ENCODE results near the gene UPK3A. TPM values are rescaled to one million over a fixed set of nuclear protein-coding genes. Genes with fewer than 3 reads are reported as not detected.

UPK3A gene
- polyA plus RNA-seq, 1 of the 3 experiments (the other 2 are of a cell fraction), result not detected

DNA sequence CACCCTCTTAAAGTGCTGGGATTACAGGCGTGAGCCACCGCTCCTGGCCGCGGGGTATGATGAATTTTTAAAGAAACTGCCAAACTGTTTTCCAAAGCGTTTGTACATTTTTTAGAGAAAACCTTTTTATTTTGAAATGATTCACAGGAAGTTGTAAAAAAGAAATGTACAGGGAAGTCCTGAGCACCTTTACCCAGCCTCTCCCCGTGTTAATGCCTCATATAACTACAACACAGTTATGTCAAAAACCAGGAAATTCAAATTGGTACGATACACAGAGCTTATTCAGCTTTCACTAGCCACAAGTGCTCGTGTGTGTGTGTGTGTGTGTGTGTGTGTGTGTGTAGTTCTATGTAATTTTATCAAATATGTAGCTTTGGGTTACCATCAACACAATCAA, 18.0 kb downstream of the UPK3A start:
- TF ChIP-seq NRF1 (IDR thresholded peaks at IDR 0.05; ENCODE audit: low read depth, low read length) (no peak), MEF2A (IDR thresholded peaks at IDR 0.05; ENCODE audit: borderline replicate concordance, low read depth) (no peak), TCF12 (IDR thresholded peaks at IDR 0.05) (no peak)
- Histone ChIP-seq H3K79me2 (ENCODE audit: insufficient read depth) (no peaks in the 10 kb centered on the region), H3K9ac (no peak overlapping the region), H3K9me2 (no peaks in the 10 kb centered on the region), H3K27me3 (ENCODE audit: insufficient read depth) (no peaks in the 10 kb centered on the region), H3K4me3 (ENCODE audit: low read depth in 2 of 2, low read length in 1 of 2) (no peak overlapping the region), H3K4me2 (no peak overlapping the region), H4K20me1 (ENCODE audit: insufficient read depth) (no peaks in the 10 kb centered on the region), H3K36me3 (replicated peaks in 1 of 2; ENCODE audit: control insufficient read depth in 1 of 2, insufficient read depth in 2 of 2, low read length in 1 of 2) (no peaks in the 10 kb centered on the region), H2AFZ (ENCODE audit: low read depth) (no peak overlapping the region), H3K9me3 (no peaks in the 10 kb centered on the region), H3F3A (replicated peaks; ENCODE audit: insufficient read depth) (peaks cover 5% of the 10 kb centered on the region), H3K4me1 (ENCODE audit: control insufficient read depth in 1 of 2, insufficient read depth in 2 of 2, low read depth in 1 of 2, low read length in 1 of 2) (peaks cover 0 to 4% of the 10 kb centered on the region in 2 experiments; a peak in 1 of 4 replicates), H3K27ac (ENCODE audit: low read depth in 2 of 2, low read length in 1 of 2) (no peak overlapping the region)
- POLR2A ChIA-PET, result no interaction called here
- no peak for DNase-seq
- WGBS (ENCODE audit: low lambda C conversion rate), result 78% methylated on average over 8 of the region's 8 CpGs
- CTCF ChIA-PET, result interaction anchor here (1.0 kb wide), 1 partner anchor 39 kb away, joined by 3 read pairs; no protein-coding TSS in a partner anchor

DNA sequence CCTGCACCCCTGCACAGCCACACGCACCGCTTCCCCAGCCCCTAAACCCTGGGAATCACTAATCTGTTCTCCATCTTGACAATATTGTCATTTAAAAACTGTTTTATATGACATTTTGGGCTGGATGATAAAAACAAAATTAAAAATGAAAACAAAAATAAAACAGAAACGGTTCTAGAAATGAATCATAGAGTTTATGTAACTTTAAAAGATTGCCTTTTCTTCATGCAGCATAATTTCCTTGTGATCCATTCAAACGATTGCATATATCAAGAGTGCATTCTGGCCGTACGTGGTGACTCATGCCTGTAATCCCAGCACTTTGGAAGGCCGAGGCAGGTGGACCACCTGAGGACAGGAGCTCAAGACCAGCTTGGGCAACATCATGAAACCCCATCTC, 18.4 kb downstream of the UPK3A start:
- Histone ChIP-seq H4K20me1 (ENCODE audit: insufficient read depth) (no peaks in the 10 kb centered on the region), H3K27me3 (ENCODE audit: insufficient read depth) (no peaks in the 10 kb centered on the region), H3K9me3 (no peaks in the 10 kb centered on the region), H3K9me2 (no peaks in the 10 kb centered on the region), H2AFZ (ENCODE audit: low read depth) (no peak overlapping the region), H3F3A (replicated peaks; ENCODE audit: insufficient read depth) (peaks cover 5% of the 10 kb centered on the region), H3K9ac (no peak overlapping the region), H3K27ac (ENCODE audit: low read depth in 2 of 2, low read length in 1 of 2) (no peak overlapping the region), H3K36me3 (replicated peaks in 1 of 2; ENCODE audit: control insufficient read depth in 1 of 2, insufficient read depth in 2 of 2, low read length in 1 of 2) (no peaks in the 10 kb centered on the region), H3K4me2 (no peak overlapping the region), H3K4me3 (ENCODE audit: low read depth in 2 of 2, low read length in 1 of 2) (no peak overlapping the region), H3K79me2 (ENCODE audit: insufficient read depth) (no peaks in the 10 kb centered on the region), H3K4me1 (ENCODE audit: control insufficient read depth in 1 of 2, insufficient read depth in 2 of 2, low read depth in 1 of 2, low read length in 1 of 2) (peaks cover 0 to 5% of the 10 kb centered on the region in 2 experiments; a peak in 1 of 4 replicates)
- DNase-seq, result no peak
- ChIA-PET POLR2A (no interaction called here), CTCF (interaction anchor here (1.0 kb wide), 1 partner anchor 39 kb away, joined by 3 read pairs; no protein-coding TSS in a partner anchor)
- 81% methylated on average over 7 of the region's 7 CpGs for WGBS (ENCODE audit: low lambda C conversion rate)
- TF ChIP-seq MXI1 (IDR thresholded peaks at IDR 0.05; ENCODE audit: low read depth, low read length) (no peak), RCOR1 (IDR thresholded peaks at IDR 0.05; ENCODE audit: low read length) (no peak), SMC3 (IDR thresholded peaks at IDR 0.05; ENCODE audit: low read depth, low read length) (no peak), NRF1 (IDR thresholded peaks at IDR 0.05; ENCODE audit: low read depth, low read length) (no peak), TCF12 (IDR thresholded peaks at IDR 0.05) (no peak), EP300 (IDR thresholded peaks at IDR 0.05; ENCODE audit: borderline replicate concordance in 1 of 2, low read depth in 1 of 2, low read length in 1 of 2) (no peak), FOXM1 (IDR thresholded peaks at IDR 0.05; ENCODE audit: low read depth) (no peak), TEAD4 (IDR thresholded peaks at IDR 0.05; ENCODE audit: borderline replicate concordance, insufficient read depth) (no peak), POLR2AphosphoS5 (IDR thresholded peaks at IDR 0.05; ENCODE audit: low read depth, low read length) (no peak), RAD21 (IDR thresholded peaks at IDR 0.05; ENCODE audit: low read length) (no peak), ELF1 (IDR thresholded peaks at IDR 0.05) (no peak)
- TF ChIP-seq, protein P1, sequence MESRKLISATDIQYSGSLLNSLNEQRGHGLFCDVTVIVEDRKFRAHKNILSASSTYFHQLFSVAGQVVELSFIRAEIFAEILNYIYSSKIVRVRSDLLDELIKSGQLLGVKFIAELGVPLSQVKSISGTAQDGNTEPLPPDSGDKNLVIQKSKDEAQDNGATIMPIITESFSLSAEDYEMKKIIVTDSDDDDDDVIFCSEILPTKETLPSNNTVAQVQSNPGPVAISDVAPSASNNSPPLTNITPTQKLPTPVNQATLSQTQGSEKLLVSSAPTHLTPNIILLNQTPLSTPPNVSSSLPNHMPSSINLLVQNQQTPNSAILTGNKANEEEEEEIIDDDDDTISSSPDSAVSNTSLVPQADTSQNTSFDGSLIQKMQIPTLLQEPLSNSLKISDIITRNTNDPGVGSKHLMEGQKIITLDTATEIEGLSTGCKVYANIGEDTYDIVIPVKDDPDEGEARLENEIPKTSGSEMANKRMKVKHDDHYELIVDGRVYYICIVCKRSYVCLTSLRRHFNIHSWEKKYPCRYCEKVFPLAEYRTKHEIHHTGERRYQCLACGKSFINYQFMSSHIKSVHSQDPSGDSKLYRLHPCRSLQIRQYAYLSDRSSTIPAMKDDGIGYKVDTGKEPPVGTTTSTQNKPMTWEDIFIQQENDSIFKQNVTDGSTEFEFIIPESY (IDR thresholded peaks at IDR 0.05; ENCODE audit: borderline replicate concordance, low read depth), result no peak
- TF ChIP-seq, protein P2, sequence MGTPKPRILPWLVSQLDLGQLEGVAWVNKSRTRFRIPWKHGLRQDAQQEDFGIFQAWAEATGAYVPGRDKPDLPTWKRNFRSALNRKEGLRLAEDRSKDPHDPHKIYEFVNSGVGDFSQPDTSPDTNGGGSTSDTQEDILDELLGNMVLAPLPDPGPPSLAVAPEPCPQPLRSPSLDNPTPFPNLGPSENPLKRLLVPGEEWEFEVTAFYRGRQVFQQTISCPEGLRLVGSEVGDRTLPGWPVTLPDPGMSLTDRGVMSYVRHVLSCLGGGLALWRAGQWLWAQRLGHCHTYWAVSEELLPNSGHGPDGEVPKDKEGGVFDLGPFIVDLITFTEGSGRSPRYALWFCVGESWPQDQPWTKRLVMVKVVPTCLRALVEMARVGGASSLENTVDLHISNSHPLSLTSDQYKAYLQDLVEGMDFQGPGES (IDR thresholded peaks at IDR 0.05; ENCODE audit: low read depth, low read length), result no peak
- TF ChIP-seq, protein P3, sequence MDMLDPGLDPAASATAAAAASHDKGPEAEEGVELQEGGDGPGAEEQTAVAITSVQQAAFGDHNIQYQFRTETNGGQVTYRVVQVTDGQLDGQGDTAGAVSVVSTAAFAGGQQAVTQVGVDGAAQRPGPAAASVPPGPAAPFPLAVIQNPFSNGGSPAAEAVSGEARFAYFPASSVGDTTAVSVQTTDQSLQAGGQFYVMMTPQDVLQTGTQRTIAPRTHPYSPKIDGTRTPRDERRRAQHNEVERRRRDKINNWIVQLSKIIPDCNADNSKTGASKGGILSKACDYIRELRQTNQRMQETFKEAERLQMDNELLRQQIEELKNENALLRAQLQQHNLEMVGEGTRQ (IDR thresholded peaks at IDR 0.05; ENCODE audit: borderline replicate concordance, low read depth, low read length), result no peak

All from SK-N-SH (cell line).